Measurements from ENCODE around the gene QSER1.

GRCh38 chr11:32952421-32952820, 59.8 kb downstream of the QSER1 start:
- TF ChIP-seq CTCF (IDR thresholded peaks at IDR 0.05) (no peak), ZNF263 (CRISPR knock-in tag; IDR thresholded peaks at IDR 0.05; ENCODE audit: low read depth) (no peak), ETV6 (CRISPR knock-in tag; IDR thresholded peaks at IDR 0.05) (no peak), IRF1 (CRISPR knock-in tag; IDR thresholded peaks at IDR 0.05) (no peak), CREB1 (CRISPR knock-in tag; IDR thresholded peaks at IDR 0.05) (no peak)
- TF ChIP-seq, protein P1, sequence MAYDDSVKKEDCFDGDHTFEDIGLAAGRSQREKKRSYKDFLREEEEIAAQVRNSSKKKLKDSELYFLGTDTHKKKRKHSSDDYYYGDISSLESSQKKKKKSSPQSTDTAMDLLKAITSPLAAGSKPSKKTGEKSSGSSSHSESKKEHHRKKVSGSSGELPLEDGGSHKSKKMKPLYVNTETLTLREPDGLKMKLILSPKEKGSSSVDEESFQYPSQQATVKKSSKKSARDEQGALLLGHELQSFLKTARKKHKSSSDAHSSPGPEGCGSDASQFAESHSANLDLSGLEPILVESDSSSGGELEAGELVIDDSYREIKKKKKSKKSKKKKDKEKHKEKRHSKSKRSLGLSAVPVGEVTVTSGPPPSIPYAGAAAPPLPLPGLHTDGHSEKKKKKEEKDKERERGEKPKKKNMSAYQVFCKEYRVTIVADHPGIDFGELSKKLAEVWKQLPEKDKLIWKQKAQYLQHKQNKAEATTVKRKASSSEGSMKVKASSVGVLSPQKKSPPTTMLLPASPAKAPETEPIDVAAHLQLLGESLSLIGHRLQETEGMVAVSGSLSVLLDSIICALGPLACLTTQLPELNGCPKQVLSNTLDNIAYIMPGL (CRISPR knock-in tag; IDR thresholded peaks at IDR 0.05), result no peak
